MCF 10A (cell line): ENCODE data around the gene NEU2. TPM values are rescaled to one million over a fixed set of nuclear protein-coding genes. Genes with fewer than 3 reads are reported as not detected.

Experiments
- BruUV-seq: library from RNA; stranded (reverse); fragments of 400-500 nt; replicated peaks from 2 replicates; lab custom pipeline; 2021; lab: Mats Ljungman, UMichigan
- CTCF ChIA-PET: fragments of 300-600 bp; sonication (Branson Sonifier 250); formaldehyde crosslinking; extraction: SDS; loops from one replicate; lab custom pipeline; 2021; ENCODE audit warnings: antibody characterized with exemption, inconsistent platforms; lab: Yijun Ruan, JAX
- POLR2A ChIA-PET: fragments of 300-600, 350-650 bp; sonication (Branson Sonifier 250); formaldehyde crosslinking; extraction: SDS; loops from one replicate; lab custom pipeline; 2020; ENCODE audit warnings: antibody characterized with exemption, inconsistent platforms; lab: Yijun Ruan, JAX
- DNase-seq: peaks from one replicate; pipeline ENCODE4 v3.0.0-alpha.2; 2018; ENCODE audit not compliant: unreplicated experiment
- H3K27ac Mint-ChIP-seq: one replicate; pipeline ENCODE4 v1.8.0; 2022; ENCODE audit warnings: mild to moderate bottlenecking, low read depth, mixed read lengths; ENCODE audit not compliant: unreplicated experiment
- H3K27me3 Mint-ChIP-seq: one replicate; pipeline ENCODE4 v1.8.0; 2022; ENCODE audit warnings: mixed read lengths; ENCODE audit not compliant: insufficient read depth, unreplicated experiment
- H3K36me3 Mint-ChIP-seq: one replicate; pipeline ENCODE4 v1.8.0; 2022; ENCODE audit warnings: mild to moderate bottlenecking, moderate library complexity, mixed read lengths; ENCODE audit not compliant: insufficient read depth, unreplicated experiment
- H3K4me1 Mint-ChIP-seq: one replicate; pipeline ENCODE4 v1.8.0; 2022; ENCODE audit warnings: mixed read lengths; ENCODE audit not compliant: insufficient read depth, unreplicated experiment
- H3K4me3 Mint-ChIP-seq: one replicate; pipeline ENCODE4 v1.8.0; 2022; ENCODE audit warnings: mild to moderate bottlenecking, moderate library complexity, mixed read lengths; ENCODE audit not compliant: unreplicated experiment
- H3K9me3 Mint-ChIP-seq: one replicate; pipeline ENCODE4 v1.8.0; 2022; ENCODE audit warnings: mixed read lengths; ENCODE audit not compliant: unreplicated experiment
- CTCF ChIP-seq: fragments of 200-600 bp; IDR thresholded peaks from one replicate; pipeline ENCODE4 v1.8.0; 2022; ENCODE audit warnings: antibody characterized with exemption, mild to moderate bottlenecking; ENCODE audit not compliant: unreplicated experiment
- intact Hi-C: fragments of 100-400 bp; cut with micrococcal nuclease; formaldehyde crosslinking; loops from 2 replicates; pipeline ENCODE4 v1.14.1; 2022
- total RNA-seq: library from RNA; stranded (reverse); gene quantifications from 2 replicates; pipeline ENCODE4 v1.2.3, GENCODE V29; 2022

Gene NEU2
- total RNA-seq, 1 experiment from 2014 or later, result not detected

GRCh38 chr2:233075141-233075965 lies 42.9 kb downstream of the NEU2 start:
- no TSS peak for BruUV-seq
- TF ChIP-seq CTCF, result no peak
- ChIA-PET CTCF (interaction anchor here (0.6 kb wide), 1 partner anchor 126 kb away, joined by 3 read pairs; no protein-coding TSS in a partner anchor), POLR2A (no interaction called here)
- intact Hi-C loops, result no loop called here
- H3K4me1 Mint-ChIP-seq, result no peaks in the 10 kb centered on the region
- no peak overlapping the region for H3K4me3 Mint-ChIP-seq
- no peaks in the 10 kb centered on the region for H3K36me3 Mint-ChIP-seq
- no peak overlapping the region for H3K27ac Mint-ChIP-seq
- peaks cover 7% of the 10 kb centered on the region for H3K9me3 Mint-ChIP-seq
- no peaks in the 10 kb centered on the region for H3K27me3 Mint-ChIP-seq
- DNase-seq, result no peak

- Mint-ChIP-seq H3K4me3 (no peak overlapping the region), H3K36me3 (no peaks in the 10 kb centered on the region), H3K9me3 (peaks cover 7% of the 10 kb centered on the region), H3K27me3 (no peaks in the 10 kb centered on the region), H3K27ac (no peak overlapping the region), H3K4me1 (no peaks in the 10 kb centered on the region)
- CTCF ChIA-PET, result interaction anchor here (0.6 to 0.9 kb wide), 2 partner anchors 21 to 127 kb away, joined by 3 to 4 read pairs; no protein-coding TSS in a partner anchor
- intact Hi-C loops, result no loop called here
- DNase-seq, result no peak
- POLR2A ChIA-PET, result no interaction called here
- no TSS peak for BruUV-seq
- no peak for TF ChIP-seq CTCF
Observed at GRCh38 chr2:233075966-233076339, 43.5 kb downstream of the NEU2 start.

- Mint-ChIP-seq H3K27me3 (no peaks in the 10 kb centered on the region), H3K36me3 (no peaks in the 10 kb centered on the region), H3K4me1 (no peaks in the 10 kb centered on the region), H3K9me3 (peaks cover 3% of the 10 kb centered on the region), H3K27ac (peak overlapping the region; percentile 76), H3K4me3 (no peak overlapping the region)
- no peak for DNase-seq
- intact Hi-C loops, result no loop called here
- CTCF ChIA-PET, result interaction anchor here (0.9 kb wide), 1 partner anchor 22 kb away, joined by 4 read pairs; no protein-coding TSS in a partner anchor
- no TSS peak for BruUV-seq
- no peak for TF ChIP-seq CTCF
- POLR2A ChIA-PET, result no interaction called here
Observed at GRCh38 chr2:233076749-233077148, 44.3 kb downstream of the NEU2 start.

GRCh38 chr2:233079473-233079877 lies 47.0 kb downstream of the NEU2 start:
- Mint-ChIP-seq H3K4me3 (no peak overlapping the region), H3K27ac (no peak overlapping the region), H3K36me3 (no peaks in the 10 kb centered on the region), H3K9me3 (no peaks in the 10 kb centered on the region), H3K4me1 (no peaks in the 10 kb centered on the region), H3K27me3 (no peaks in the 10 kb centered on the region)
- POLR2A ChIA-PET, result interaction anchor here (0.7 kb wide), 1 partner anchor 179 kb away, joined by 4 read pairs; no protein-coding TSS in a partner anchor
- TF ChIP-seq CTCF, result no peak
- CTCF ChIA-PET, result interaction anchor here (0.6 to 2.2 kb wide), 2 partner anchors 26 to 277 kb away, joined by 3 to 10 read pairs; no protein-coding TSS in a partner anchor
- BruUV-seq, result no TSS peak
- no peak for DNase-seq
- intact Hi-C loops, result no loop called here
